ENCODE results near the gene RAPSN.
A peak's percentile ranks its signal among the peaks of the same experiment; 100 is the strongest.

The RAPSN gene

GRCh38 chr11:47434011-47434786 lies 14.7 kb downstream of the RAPSN start:
- no peak for DNase-seq (ENCODE audit: low read depth)

GRCh38 chr11:47433157-47433556 lies 15.8 kb downstream of the RAPSN start:
- DNase-seq (ENCODE audit: low read depth) = no peak

- no peak for DNase-seq (ENCODE audit: low read depth)
Measured at GRCh38 chr11:47431356-47432083, 17.4 kb downstream of the RAPSN start.

- no peak for DNase-seq (ENCODE audit: low read depth)
Measured at GRCh38 chr11:47430524-47430923, 18.4 kb downstream of the RAPSN start.

- peak; percentile 99 for DNase-seq (ENCODE audit: low read depth)
Measured at GRCh38 chr11:47426062-47426956, 22.6 kb downstream of the RAPSN start, which contains the start of gene PSMC3. Gene PSMC3 (minus strand): TSS chr11:47426439. CDS start chr11:47426279, 160 bp downstream.

- DNase-seq (ENCODE audit: low read depth) = no peak
Measured at GRCh38 chr11:47425611-47426010, 23.3 kb downstream of the RAPSN start.

GRCh38 chr11:47418454-47419259 lies 30.3 kb downstream of the RAPSN start:
- DNase-seq (ENCODE audit: low read depth) = no peak

- DNase-seq (ENCODE audit: low read depth) = no peak
Measured at GRCh38 chr11:47417712-47418111, 31.2 kb downstream of the RAPSN start.

GRCh38 chr11:47415949-47416472 lies 32.9 kb downstream of the RAPSN start:
- no peak for DNase-seq (ENCODE audit: low read depth)

- no peak for DNase-seq (ENCODE audit: low read depth)
Measured at GRCh38 chr11:47415091-47415854, 33.7 kb downstream of the RAPSN start.

- no peak for DNase-seq (ENCODE audit: low read depth)
Measured at GRCh38 chr11:47414685-47415070, 34.3 kb downstream of the RAPSN start.

GRCh38 chr11:47413908-47414684 lies 34.8 kb downstream of the RAPSN start:
- no peak for DNase-seq (ENCODE audit: low read depth)

GRCh38 chr11:47413351-47413750 lies 35.6 kb downstream of the RAPSN start:
- DNase-seq (ENCODE audit: low read depth) = no peak

GRCh38 chr11:47411884-47412746 lies 36.8 kb downstream of the RAPSN start:
- DNase-seq (ENCODE audit: low read depth) = peak; percentile 62

GRCh38 chr11:47410370-47411264 lies 38.3 kb downstream of the RAPSN start:
- no peak for DNase-seq (ENCODE audit: low read depth)

- no peak for DNase-seq (ENCODE audit: low read depth)
Measured at GRCh38 chr11:47409440-47410369, 39.2 kb downstream of the RAPSN start.

Measured in activated T-cell treated with anti-CD3 and anti-CD28 coated beads for 48 hours (primary cell).